GM19043 (cell line): ENCODE results near the gene C21orf58.

ENCODE experiments used
- ATAC-seq: cut with Tn5 transposase; IDR thresholded peaks from one replicate; pipeline ENCODE4 v1.9.1; 2021; ENCODE audit warnings: low read depth; ENCODE audit not compliant: unreplicated experiment

The C21orf58 gene

GRCh38 chr21:46354518-46354917 is 30.8 kb upstream of the C21orf58 start:
- ATAC-seq: no peak

GRCh38 chr21:46354046-46354445 is 30.4 kb upstream of the C21orf58 start:
- no peak for ATAC-seq

- ATAC-seq: no peak
These were observed 29.2 kb upstream of the C21orf58 start for GRCh38 chr21:46352913-46353312.

- no peak for ATAC-seq
These were observed 28.5 kb upstream of the C21orf58 start for GRCh38 chr21:46352164-46352515.

GRCh38 chr21:46351476-46352163 is 27.9 kb upstream of the C21orf58 start:
- no peak for ATAC-seq

- ATAC-seq: no peak
These were observed 27.3 kb upstream of the C21orf58 start for GRCh38 chr21:46350981-46351380.

- ATAC-seq: no peak
These were observed 26.9 kb upstream of the C21orf58 start for GRCh38 chr21:46350571-46350970.

- ATAC-seq: no peak
These were observed 25.6 kb upstream of the C21orf58 start for GRCh38 chr21:46349134-46349760.

GRCh38 chr21:46347791-46348381 is 24.2 kb upstream of the C21orf58 start:
- ATAC-seq: no peak

GRCh38 chr21:46347203-46347550 is 23.5 kb upstream of the C21orf58 start:
- no peak for ATAC-seq

- ATAC-seq: no peak
These were observed 22.9 kb upstream of the C21orf58 start for GRCh38 chr21:46346296-46347202.

GRCh38 chr21:46345861-46346260 is 22.2 kb upstream of the C21orf58 start:
- ATAC-seq: no peak

GRCh38 chr21:46344219-46344915 is 20.7 kb upstream of the C21orf58 start:
- no peak for ATAC-seq

GRCh38 chr21:46340998-46341397 is 17.3 kb upstream of the C21orf58 start:
- no peak for ATAC-seq

- ATAC-seq: no peak
These were observed 12.9 kb upstream of the C21orf58 start for GRCh38 chr21:46336603-46337002.

GRCh38 chr21:46334351-46335140 is 10.9 kb upstream of the C21orf58 start:
- ATAC-seq: no peak

GRCh38 chr21:46329796-46330195 is 6.1 kb upstream of the C21orf58 start:
- no peak for ATAC-seq

- ATAC-seq: no peak
These were observed 4.5 kb upstream of the C21orf58 start for GRCh38 chr21:46328151-46328550.

GRCh38 chr21:46327711-46328110 is 4.0 kb upstream of the C21orf58 start:
- no peak for ATAC-seq
